ENCODE results near the gene BCL2L2. TPM values are rescaled to one million over a fixed set of nuclear protein-coding genes. Genes with fewer than 3 reads are reported as not detected.
A peak's percentile ranks its signal among the peaks of the same experiment; 100 is the strongest.
"Not testable (repeated sequence)": the region's sequence is repeated elsewhere in the genome, so short reads cannot be mapped to it uniquely, and the experiment has no call there.

The BCL2L2 gene
- total RNA-seq, 1 experiment from 2014 or later = 14.5 TPM

DNA sequence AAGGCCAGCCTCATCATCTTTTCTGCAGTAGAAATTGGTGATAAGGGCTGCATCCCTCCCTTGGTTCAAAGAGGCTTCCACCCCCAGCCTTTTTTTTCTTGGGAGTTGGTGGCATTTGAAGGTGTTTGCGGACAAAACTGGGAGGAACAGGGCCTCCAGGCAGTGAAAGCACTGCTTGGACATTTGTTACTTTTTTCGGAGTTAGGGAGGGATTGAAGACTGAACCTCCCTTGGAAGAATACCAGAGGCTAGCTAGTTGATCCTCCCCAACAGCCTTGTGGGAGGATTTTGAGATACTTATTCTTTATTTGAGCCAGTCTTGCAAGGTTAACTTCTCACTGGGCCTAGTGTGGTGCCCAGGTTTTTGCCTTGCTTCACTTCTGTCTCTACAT lies 17.8 kb downstream of the BCL2L2 start:
- DNase-seq (ENCODE audit: low spot score) = no peak

DNA sequence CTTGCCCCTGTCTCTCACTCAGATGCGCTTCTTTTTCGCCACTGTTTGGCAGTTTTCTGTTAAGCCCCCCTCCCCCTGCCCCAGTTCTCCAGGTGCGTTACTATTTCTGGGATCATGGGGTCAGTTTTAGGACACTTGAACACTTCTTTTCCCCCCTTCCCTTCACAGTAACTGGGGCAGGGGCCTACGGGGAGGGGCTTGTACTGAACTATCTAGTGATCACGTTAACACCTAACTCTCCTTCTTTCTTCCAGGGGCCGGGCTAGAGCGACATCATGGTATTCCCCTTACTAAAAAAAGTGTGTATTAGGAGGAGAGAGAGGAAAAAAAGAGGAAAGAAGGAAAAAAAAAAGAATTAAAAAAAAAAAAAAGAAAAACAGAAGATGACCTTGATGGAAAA lies 18.4 kb downstream of the BCL2L2 start:
- DNase-seq (ENCODE audit: low spot score) = no peak

DNA sequence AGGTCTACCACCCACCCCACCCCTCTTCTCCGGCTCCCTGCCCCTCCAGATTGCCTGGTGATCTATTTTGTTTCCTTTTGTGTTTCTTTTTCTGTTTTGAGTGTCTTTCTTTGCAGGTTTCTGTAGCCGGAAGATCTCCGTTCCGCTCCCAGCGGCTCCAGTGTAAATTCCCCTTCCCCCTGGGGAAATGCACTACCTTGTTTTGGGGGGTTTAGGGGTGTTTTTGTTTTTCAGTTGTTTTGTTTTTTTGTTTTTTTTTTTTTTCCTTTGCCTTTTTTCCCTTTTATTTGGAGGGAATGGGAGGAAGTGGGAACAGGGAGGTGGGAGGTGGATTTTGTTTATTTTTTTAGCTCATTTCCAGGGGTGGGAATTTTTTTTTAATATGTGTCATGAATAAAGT lies 19.1 kb downstream of the BCL2L2 start:
- not testable (repeated sequence) for DNase-seq (ENCODE audit: low spot score)

DNA sequence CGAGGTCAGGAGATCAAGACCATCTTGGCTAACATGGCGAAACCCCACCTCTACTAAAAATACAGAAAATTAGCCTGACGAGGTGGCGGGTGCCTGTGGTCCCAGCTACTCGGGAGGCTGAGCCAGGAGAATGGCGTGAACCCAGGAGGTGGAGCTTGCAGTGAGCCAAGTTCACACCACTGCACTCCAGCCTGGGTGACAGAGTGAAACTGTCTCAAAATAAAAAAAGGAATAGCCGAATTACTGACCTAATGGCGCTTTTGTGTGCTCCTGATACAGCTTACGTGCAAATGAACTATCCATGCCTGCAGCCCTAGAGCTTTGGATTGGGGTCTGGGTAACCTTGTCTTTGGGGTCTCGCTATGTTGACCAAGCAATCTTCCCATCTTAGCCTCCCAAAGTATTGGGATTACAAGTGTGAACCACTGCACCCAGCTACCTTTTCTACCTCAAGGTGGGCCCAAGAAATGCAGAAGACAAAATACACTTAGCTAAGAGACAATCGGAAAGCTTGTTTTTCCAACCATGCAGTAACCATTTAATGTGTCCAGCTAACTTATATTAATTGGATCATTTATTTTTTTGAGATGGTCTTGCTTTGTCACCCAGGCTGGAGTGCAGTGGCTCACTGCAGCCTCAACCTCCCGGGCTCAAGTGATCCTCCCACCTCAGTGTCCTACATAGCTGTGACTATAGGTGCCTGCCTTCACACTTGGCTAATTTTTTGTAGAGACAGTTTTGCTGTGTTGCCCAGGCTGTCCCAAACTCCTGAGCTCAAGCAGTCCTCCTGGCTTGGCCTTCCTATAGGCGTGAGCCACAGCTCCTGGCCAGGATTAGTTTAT lies 20.1 kb downstream of the BCL2L2 start:
- no peak for DNase-seq (ENCODE audit: low spot score)

DNA sequence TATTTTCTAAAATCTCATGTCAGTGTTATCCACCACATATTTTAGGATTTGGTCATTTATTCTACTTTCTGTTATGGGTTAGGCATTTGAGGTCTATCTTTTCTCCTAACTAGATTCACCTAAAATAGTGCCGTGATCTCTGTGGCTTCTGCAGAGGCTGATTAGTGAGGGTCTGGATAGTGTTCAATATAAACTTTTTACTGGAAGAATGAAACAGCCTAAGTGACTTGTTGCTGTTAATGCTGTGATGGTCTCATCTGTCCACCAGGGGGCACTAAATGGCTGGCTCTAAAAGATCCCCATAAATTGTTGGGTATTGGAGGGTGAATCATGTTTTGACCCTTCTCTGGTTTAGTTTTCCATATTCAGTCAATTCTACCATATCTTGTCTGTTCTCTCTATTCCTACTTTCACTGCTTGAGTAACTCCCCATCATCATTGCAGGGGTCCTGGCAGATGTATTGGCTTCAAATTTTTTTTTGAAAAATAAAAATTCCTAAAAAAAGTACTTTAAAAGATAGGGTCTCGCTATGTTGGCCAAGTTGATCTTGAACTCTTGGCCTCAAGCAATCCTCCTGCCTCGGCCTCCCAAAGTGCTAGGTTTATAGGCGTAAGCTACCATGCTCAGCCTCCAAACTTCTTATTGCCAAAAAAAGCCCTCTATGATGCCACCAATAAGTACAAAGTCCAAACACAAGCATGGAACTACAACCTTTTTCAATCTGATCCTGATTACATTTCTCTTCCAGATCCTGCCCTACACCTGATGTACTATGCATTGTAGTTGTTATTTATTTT lies 21.5 kb downstream of the BCL2L2 start:
- DNase-seq (ENCODE audit: low spot score) = peak; percentile 52

DNA sequence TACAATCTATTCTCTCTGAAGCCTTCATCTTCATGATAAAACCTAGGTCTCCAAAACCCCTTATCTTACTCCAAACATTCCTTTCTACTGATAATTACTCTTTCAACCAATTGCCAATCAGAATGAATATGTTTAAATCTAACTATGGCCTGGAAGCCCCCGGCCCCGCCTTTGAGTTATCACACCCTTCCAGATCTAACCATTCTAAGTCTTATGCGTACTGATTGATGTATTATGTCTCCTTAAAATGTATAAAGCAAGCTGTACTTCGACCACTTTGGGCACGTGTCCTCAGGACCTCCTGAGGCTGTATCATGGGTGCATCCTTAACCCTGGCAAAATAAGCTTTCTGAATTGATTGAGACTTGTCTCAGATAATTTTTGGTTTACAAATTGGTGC lies 29.0 kb downstream of the BCL2L2 start:
- no peak for DNase-seq (ENCODE audit: low spot score)

DNA sequence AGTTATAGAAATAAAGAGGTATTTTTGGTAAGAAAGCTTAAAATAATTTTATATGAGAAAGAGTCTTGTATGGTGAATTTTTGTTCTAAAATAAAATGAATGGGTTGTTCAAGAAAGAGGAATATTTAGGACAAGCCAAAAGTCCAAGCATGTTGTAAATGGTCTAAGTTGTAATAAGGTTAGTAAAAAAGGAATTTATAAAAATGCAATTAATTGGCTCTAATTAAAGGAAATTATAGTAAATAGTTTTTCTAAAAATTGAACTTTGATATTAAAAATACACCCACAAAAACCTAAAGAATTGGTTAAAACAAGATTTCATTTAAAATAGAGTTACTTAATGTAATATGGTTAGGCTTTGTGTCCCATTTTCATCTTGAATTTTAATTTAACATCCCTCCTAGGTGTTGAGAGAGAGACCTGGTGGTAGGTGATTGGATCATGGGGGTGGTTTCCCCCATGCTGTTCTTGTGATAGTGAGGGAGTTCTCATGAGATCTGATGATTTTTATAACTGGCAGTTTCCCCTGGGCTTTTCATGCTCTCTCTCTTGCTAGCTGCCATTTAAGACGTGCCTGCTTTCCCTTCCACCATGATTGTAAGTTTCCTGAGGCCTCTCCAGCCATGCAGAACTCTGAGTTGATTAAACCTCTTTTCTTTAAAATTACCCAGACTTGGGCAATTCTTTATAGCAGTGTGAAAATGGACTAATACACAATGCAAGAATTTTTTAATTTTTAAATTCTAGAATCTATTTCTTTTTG lies 33.1 kb downstream of the BCL2L2 start:
- no peak for DNase-seq (ENCODE audit: low spot score)

GRCh38 chr14:23344481-23344880 lies 37.8 kb downstream of the BCL2L2 start:
- no peak for DNase-seq (ENCODE audit: low spot score)

DNA sequence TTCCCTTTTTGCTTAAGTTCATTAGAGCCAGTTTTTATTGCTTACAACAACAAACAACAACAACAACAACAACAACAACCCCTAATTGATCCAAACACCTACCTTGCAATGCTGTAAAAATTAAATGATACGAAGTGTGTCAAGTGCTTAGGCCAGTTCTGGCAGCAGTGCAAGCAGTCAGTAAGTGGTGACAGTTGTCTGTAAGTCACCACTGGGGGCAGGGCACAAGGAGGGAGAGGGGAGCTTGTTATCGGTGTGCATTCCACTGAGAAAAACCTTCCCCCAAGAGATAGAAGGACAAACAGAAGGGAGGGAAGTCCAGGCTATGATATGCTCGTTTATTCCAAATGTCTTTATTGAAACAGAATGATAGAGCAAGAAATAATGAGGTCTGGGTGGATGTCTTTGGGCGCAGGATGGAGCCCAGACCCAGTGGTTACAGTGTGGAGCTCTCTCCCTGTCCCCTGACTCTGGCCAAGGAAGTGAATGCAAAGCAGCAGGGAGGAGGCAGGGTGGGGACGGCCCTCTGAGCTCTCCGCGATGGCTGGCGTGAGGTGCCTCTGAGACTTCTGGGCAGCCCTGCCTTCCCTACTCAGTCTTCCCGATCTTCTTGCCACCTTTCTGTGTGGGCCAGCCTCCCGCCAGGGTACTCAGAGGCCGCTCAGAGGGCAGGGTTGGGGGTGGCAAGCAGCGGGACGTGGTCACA lies 39.5 kb downstream of the BCL2L2 start:
- DNase-seq (ENCODE audit: low spot score) = no peak

DNA sequence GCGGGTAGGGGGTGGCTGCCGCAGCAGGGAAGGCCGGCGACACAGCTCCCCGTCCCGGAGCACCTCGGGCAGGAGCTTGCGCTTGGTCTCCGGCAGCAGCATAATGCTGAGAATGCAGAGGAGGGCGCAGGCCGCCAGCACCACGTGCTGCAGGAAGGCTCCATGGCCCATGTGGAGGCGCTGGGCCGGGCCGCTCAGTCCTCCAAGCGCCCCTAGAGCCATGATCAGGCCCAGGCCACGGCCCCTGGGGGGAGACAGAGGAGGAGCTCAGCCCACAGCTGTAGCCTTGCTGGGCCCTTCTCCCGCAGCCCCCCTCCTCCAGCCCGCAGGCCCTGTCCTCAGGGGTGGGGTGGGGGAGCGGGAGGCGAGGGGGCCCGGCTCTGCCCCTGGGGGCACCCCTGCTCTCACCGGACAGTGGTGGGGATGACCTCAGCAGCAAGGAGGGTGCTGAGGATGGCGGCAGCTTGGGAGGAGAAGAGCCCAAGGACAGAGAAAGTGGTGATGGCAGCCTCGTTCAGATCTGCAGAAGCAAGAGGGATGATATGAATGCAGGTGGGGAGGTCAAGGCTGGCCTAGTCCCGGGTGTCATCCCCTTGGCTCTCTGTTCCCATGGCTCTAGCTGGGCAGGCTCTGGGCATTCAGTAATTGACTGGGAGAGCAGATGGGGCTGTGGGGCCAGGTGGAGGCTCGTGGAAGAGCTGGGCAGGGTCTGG lies 40.2 kb downstream of the BCL2L2 start:
- DNase-seq (ENCODE audit: low spot score) = no peak

GRCh38 chr14:23347406-23348296 lies 41.0 kb downstream of the BCL2L2 start:
- no peak for DNase-seq (ENCODE audit: low spot score)

GRCh38 chr14:23348297-23348655 lies 41.6 kb downstream of the BCL2L2 start:
- no peak for DNase-seq (ENCODE audit: low spot score)

- DNase-seq (ENCODE audit: low spot score) = no peak
Observed at GRCh38 chr14:23349156-23349845, 42.7 kb downstream of the BCL2L2 start.

- no peak for DNase-seq (ENCODE audit: low spot score)
Observed at GRCh38 chr14:23351681-23352505, 45.3 kb downstream of the BCL2L2 start.

DNA sequence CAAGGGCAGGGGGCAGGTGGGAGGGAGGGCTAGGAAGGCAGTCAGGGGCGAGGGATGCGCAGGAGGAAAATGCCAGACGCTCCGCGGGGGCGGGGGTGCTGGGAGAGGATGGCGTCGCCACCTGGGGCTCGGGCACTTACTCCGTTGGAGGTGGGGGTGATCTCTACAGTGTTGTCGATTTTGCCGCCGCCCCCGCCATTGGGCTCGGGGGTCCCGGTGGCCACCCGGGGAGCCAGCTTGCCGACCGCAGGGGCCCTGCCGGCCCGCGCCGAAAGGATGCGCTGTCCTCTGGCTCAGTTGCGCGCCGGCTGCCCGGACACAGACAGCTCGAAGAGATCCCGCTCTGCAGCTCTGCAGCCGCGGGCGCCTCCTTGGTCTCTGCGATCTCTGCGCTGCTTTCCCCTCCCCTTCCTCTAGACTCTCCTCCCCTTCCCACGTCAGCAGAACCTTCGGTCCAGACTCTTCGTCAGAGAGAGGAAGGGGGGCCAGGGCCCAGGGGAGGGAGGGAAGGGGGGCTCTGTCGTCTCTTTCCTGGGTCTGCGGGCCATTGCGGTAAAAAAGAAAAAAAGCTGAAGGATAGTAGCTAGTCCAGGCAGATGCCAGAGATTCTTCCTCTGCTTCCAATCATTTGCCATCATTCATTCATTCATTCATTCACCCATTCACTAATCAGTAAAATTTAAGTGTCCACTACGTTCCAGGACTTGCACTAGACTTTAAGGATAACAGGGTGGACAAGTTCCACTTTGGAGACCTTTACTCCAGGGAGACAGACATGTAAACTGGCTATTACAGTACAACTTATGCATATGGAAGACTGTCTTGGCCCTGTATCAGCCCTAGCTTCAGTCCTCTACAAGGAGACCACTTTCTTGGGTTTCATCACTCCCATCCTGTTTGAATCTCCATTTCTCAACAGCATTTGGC lies 46.1 kb downstream of the BCL2L2 start, which contains the start of gene SLC22A17:
TSS of gene SLC22A17 (minus strand) at position 382 of the 927 bp plus-strand sequence.
- DNase-seq (ENCODE audit: low spot score) = peak; percentile 71

GRCh38 chr14:23353433-23353780 lies 46.8 kb downstream of the BCL2L2 start:
- DNase-seq (ENCODE audit: low spot score) = no peak

DNA sequence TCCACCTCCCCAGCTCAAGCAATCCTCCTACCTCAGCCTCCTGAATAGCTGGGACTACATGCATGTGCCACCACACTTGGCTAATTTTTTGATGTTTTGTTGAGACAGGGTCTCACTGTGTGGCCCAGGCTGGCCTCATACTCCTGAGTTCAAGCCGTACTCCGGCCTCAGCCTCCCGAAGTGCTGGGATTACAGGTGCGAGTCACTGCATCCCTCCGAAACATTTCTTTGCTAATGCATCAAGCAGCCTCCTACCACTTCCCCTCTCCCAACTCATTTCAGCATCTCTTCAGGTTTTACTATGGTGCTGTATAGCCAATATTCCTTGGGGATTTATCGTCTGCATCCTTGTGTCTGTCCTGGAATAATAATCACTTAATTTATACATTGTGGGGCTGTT lies 48.4 kb downstream of the BCL2L2 start:
- no peak for DNase-seq (ENCODE audit: low spot score)

Data from H4 (cell line).